GM19043 (cell line): ENCODE data around the gene MUC15.

Source experiments
- ATAC-seq: cut with Tn5 transposase; IDR thresholded peaks from one replicate; pipeline ENCODE4 v1.9.1; 2021; ENCODE audit warnings: low read depth; ENCODE audit not compliant: unreplicated experiment

The MUC15 gene

GRCh38 chr11:26578998-26579661, 7.1 kb upstream of the MUC15 start:
- ATAC-seq: no peak

- ATAC-seq: no peak
These were observed 3.9 kb upstream of the MUC15 start for GRCh38 chr11:26575946-26576345.

- no peak for ATAC-seq
These were observed 1.8 kb upstream of the MUC15 start for GRCh38 chr11:26573896-26574295.

- ATAC-seq: no peak
These were observed 823 bp upstream of the MUC15 start for GRCh38 chr11:26572770-26573402.

GRCh38 chr11:26569646-26570045, 2.4 kb downstream of the MUC15 start:
- no peak for ATAC-seq

GRCh38 chr11:26558190-26558589, 13.9 kb downstream of the MUC15 start:
- no peak for ATAC-seq

GRCh38 chr11:26557666-26558065, 14.4 kb downstream of the MUC15 start:
- ATAC-seq: no peak

GRCh38 chr11:26556582-26556981, 15.5 kb downstream of the MUC15 start:
- no peak for ATAC-seq

- ATAC-seq: no peak
These were observed 17.6 kb downstream of the MUC15 start for GRCh38 chr11:26554455-26554854.

GRCh38 chr11:26553182-26553581, 18.9 kb downstream of the MUC15 start:
- no peak for ATAC-seq

GRCh38 chr11:26551186-26551801, 20.8 kb downstream of the MUC15 start:
- no peak for ATAC-seq

GRCh38 chr11:26550022-26550421, 22.0 kb downstream of the MUC15 start:
- no peak for ATAC-seq

- ATAC-seq: no peak
These were observed 22.9 kb downstream of the MUC15 start for GRCh38 chr11:26549176-26549575.

GRCh38 chr11:26541870-26542269, 30.2 kb downstream of the MUC15 start:
- ATAC-seq: no peak

GRCh38 chr11:26539517-26539916, 32.5 kb downstream of the MUC15 start:
- ATAC-seq: no peak

GRCh38 chr11:26537341-26537740, 34.7 kb downstream of the MUC15 start:
- no peak for ATAC-seq

GRCh38 chr11:26527685-26528084, 44.4 kb downstream of the MUC15 start:
- no peak for ATAC-seq

- no peak for ATAC-seq
These were observed 49.0 kb downstream of the MUC15 start for GRCh38 chr11:26522912-26523610.

- ATAC-seq: no peak
These were observed 52.6 kb downstream of the MUC15 start for GRCh38 chr11:26519469-26519868.

- ATAC-seq: no peak
These were observed 59.9 kb downstream of the MUC15 start for GRCh38 chr11:26512196-26512595.

GRCh38 chr11:26510756-26511155, 61.3 kb downstream of the MUC15 start:
- ATAC-seq: no peak
